Activated T-cell treated with anti-CD3 and anti-CD28 coated beads, Interleukin-2, amount 50 U/mL, for 72 hours (primary cell): ENCODE data around the gene CERT1. TPM values are rescaled to one million over a fixed set of nuclear protein-coding genes. Genes with fewer than 3 reads are reported as not detected.
A peak's percentile ranks its signal among the peaks of the same experiment; 100 is the strongest.

Experiments
- ATAC-seq, 2 donors: fragments of 150-1000 bp; cut with Tn5 transposase; replicated peaks in 1 of 2; 2 replicates each; pipeline ENCODE4 v1.10.0; 2021; ENCODE audit warnings: moderate library complexity in 2 of 2, mild to moderate bottlenecking in 1 of 2
- DNase-seq, 2 donors: peaks; one replicate each; pipeline ENCODE4 v3.0.0; 2021 to 2022; ENCODE audit warnings: mixed read lengths in 1 of 2
- H3K27ac Mint-ChIP-seq: one replicate; pipeline ENCODE4 v1.8.0; 2022; ENCODE audit warnings: mild to moderate bottlenecking, moderate library complexity, mixed read lengths
- H3K27me3 Mint-ChIP-seq: one replicate; pipeline ENCODE4 v1.8.0; 2022; ENCODE audit warnings: low read depth, mixed read lengths
- H3K36me3 Mint-ChIP-seq, 2 donors: one replicate each; pipeline ENCODE4 v1.8.0; 2022; ENCODE audit warnings: mixed read lengths in 2 of 2, mild to moderate bottlenecking in 1 of 2; ENCODE audit not compliant: insufficient read depth in 2 of 2
- H3K4me1 Mint-ChIP-seq: one replicate; pipeline ENCODE4 v1.8.0; 2022; ENCODE audit warnings: low read depth, mixed read lengths
- H3K4me3 Mint-ChIP-seq, 2 donors: one replicate each; pipeline ENCODE4 v1.8.0; 2022; ENCODE audit warnings: mild to moderate bottlenecking in 2 of 2, mixed read lengths in 2 of 2, moderate library complexity in 2 of 2
- H3K9me3 Mint-ChIP-seq, 2 donors: one replicate each; pipeline ENCODE4 v1.8.0; 2022; ENCODE audit warnings: mixed read lengths in 2 of 2
- total RNA-seq, 2 donors: library from RNA; stranded (reverse); gene quantifications; one replicate each; pipeline ENCODE4 v1.2.3, GENCODE V29; 2022

The CERT1 gene
- total RNA-seq, 2 donors from 2014 or later, result 31.9 to 34.9 TPM

DNA sequence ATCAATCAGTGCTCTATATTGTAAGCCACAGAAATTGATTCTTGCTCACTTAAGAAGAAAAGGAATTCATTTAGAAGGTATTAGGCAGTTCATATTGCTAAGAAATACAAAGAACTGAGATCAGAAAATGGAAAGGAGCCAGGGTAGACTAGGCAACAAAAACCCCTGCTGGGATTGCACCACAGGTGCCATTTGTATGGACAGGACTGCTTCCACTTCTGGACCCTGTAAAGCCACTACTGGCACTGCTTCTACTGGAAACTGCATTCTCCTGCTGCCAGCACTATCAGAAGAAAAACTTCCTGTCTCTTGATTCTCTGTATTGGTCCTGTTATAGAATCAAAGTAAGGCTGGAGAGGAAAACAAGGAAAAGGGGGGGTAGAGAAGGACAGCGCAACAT is 45.9 kb downstream of the CERT1 start:
- Mint-ChIP-seq H3K36me3 (peaks cover 10 to 20% of the 10 kb centered on the region in 2 donors), H3K9me3 (peaks cover 9 to 10% of the 10 kb centered on the region in 2 donors), H3K27ac (no peak overlapping the region), H3K27me3 (no peaks in the 10 kb centered on the region), H3K4me3 (no peak overlapping the region), H3K4me1 (peaks cover 37% of the 10 kb centered on the region)
- DNase-seq (no peak), ATAC-seq (no peak)

DNA sequence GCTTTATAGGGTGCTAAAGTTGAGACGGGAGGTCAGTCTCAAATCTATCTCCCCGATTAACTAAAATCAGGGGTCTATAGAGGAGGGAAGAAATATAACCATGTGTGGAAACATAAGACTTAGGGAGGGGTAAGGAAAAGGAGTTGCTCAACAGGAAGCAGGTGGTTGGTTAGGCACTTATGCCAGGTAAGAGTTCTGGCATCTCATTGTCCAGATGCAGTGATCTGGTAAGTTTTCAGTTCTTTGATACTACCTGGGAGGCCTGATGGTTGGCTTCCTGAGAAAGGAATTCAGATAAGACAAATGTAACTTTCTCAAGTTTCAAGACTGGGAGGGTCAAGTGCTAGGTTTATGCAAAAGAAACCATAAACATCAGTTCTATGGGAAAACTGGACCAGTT is 47.7 kb downstream of the CERT1 start:
- peaks cover 37% of the 10 kb centered on the region for H3K4me1 Mint-ChIP-seq
- H3K9me3 Mint-ChIP-seq, result peaks cover 2 to 5% of the 10 kb centered on the region in 2 donors
- no peak overlapping the region for H3K4me3 Mint-ChIP-seq
- H3K36me3 Mint-ChIP-seq, result peaks cover 2 to 6% of the 10 kb centered on the region in 2 donors
- H3K27ac Mint-ChIP-seq, result no peak overlapping the region
- ATAC-seq, result no peak
- H3K27me3 Mint-ChIP-seq, result no peaks in the 10 kb centered on the region
- DNase-seq, result no peak

GRCh38 chr5:75461679-75462078 is 49.8 kb downstream of the CERT1 start:
- H3K36me3 Mint-ChIP-seq, result peaks cover 3 to 7% of the 10 kb centered on the region in 2 donors
- H3K27ac Mint-ChIP-seq, result no peak overlapping the region
- H3K4me1 Mint-ChIP-seq, result peaks cover 34% of the 10 kb centered on the region
- no peaks in the 10 kb centered on the region for H3K27me3 Mint-ChIP-seq
- no peak overlapping the region for H3K4me3 Mint-ChIP-seq
- ATAC-seq (peak; percentile 65 to 86), DNase-seq (no peak)
- peaks cover 0 to 3% of the 10 kb centered on the region in 2 donors for H3K9me3 Mint-ChIP-seq

DNA sequence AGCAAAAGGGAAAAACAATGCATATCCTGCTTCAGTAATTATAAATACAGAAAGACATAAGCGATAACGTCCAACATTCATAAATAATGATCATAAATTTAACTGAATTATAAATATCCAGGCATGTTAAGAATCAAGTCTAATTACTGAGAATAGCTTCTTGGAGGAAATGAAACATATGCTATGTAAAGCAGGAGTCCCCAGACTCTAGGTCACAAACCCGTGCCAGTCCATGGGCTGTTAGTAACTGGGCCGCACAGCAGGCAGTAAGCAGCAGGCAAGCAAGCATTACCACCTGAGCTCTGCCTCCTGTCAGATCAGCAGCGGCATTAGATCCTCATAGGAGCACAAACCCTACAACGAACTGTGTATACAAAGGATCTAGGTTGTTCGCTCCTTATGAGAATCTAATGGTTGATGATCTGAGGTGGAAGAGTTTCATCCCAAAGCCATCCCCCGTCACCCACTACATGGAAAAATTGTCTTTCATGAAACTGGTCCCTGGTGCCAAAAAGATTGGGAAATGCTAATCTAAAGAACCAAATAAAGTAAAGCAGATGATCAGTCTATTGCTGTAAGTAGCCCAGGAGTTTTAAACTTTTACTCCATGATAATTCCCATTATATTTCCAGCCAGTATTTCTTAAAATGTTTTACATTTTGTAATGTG is 50.4 kb downstream of the CERT1 start:
- Mint-ChIP-seq H3K27me3 (no peaks in the 10 kb centered on the region), H3K4me1 (peaks cover 28% of the 10 kb centered on the region), H3K4me3 (no peak overlapping the region), H3K9me3 (peaks cover 0 to 3% of the 10 kb centered on the region in 2 donors), H3K27ac (peak overlapping the region; percentile 84), H3K36me3 (peaks cover 3 to 7% of the 10 kb centered on the region in 2 donors)
- no peak for DNase-seq
- ATAC-seq, result no peak

GRCh38 chr5:75460532-75460931 is 50.9 kb downstream of the CERT1 start:
- Mint-ChIP-seq H3K36me3 (peaks cover 3 to 7% of the 10 kb centered on the region in 2 donors), H3K4me3 (no peak overlapping the region)

DNA sequence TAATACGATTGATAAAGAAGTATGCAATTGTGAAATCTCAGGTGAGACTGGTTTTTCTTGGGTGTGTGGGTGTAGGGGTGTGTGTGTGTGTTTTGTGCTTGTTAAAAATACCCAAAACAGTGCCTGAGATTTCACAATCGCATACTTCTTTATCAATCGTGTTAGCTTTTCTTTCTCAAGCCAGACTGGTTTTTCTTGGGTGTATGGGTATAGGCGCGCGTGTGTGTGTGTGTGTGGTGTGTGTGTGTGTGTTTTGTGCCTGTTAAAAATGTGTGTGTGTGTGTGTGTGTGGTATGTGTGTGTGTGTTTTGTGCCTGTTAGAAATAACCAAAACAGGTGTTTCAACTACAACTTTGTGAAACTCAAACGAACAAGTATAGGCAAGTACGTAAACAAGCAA is 53.7 kb downstream of the CERT1 start:
- ATAC-seq, result no peak
- no peak overlapping the region for H3K27ac Mint-ChIP-seq
- no peak for DNase-seq
- H3K4me1 Mint-ChIP-seq, result peaks cover 15% of the 10 kb centered on the region
- no peaks in the 10 kb centered on the region for H3K27me3 Mint-ChIP-seq
- peaks cover 0 to 3% of the 10 kb centered on the region in 2 donors for H3K9me3 Mint-ChIP-seq
- peaks cover 3 to 8% of the 10 kb centered on the region in 2 donors for H3K36me3 Mint-ChIP-seq
- H3K4me3 Mint-ChIP-seq, result no peak overlapping the region

More at GRCh38 chr5:75460532-75460931, 50.9 kb downstream of the CERT1 start:
- Mint-ChIP-seq H3K27me3 (no peaks in the 10 kb centered on the region), H3K9me3 (peaks cover 0 to 3% of the 10 kb centered on the region in 2 donors), H3K4me1 (peaks cover 24% of the 10 kb centered on the region), H3K27ac (peak overlapping the region; percentile 84)
- ATAC-seq (no peak), DNase-seq (no peak)

DNA sequence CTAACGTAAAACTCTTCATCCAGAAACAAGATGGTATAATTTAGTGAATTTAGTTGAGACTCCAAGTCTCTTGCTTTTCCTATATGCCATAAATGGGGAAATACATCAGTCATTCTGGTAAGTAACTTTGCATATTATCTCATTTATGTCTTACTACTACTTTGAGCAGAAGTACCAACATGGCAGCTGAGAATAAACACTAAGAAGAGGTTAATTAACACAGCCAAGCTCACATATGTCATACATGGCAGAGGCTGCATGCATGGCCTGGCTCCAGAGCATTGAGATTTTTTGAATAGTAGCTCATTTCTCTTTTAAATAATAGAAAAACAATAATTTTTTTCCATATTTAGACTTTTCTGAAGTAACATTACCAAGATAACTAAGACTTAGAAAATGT is 54.3 kb downstream of the CERT1 start:
- H3K27ac Mint-ChIP-seq, result no peak overlapping the region
- peaks cover 11% of the 10 kb centered on the region for H3K4me1 Mint-ChIP-seq
- DNase-seq (no peak), ATAC-seq (no peak)
- H3K9me3 Mint-ChIP-seq, result no peaks in the 10 kb centered on the region
- H3K36me3 Mint-ChIP-seq, result peaks cover 3 to 6% of the 10 kb centered on the region in 2 donors
- no peaks in the 10 kb centered on the region for H3K27me3 Mint-ChIP-seq
- no peak overlapping the region for H3K4me3 Mint-ChIP-seq

GRCh38 chr5:75450069-75450468 is 61.4 kb downstream of the CERT1 start:
- DNase-seq, result no peak
- peaks cover 3 to 28% of the 10 kb centered on the region in 2 donors for H3K36me3 Mint-ChIP-seq
- no peak overlapping the region for H3K27ac Mint-ChIP-seq
- H3K4me3 Mint-ChIP-seq, result no peak overlapping the region
- no peaks in the 10 kb centered on the region for H3K27me3 Mint-ChIP-seq
- H3K4me1 Mint-ChIP-seq, result no peaks in the 10 kb centered on the region
- H3K9me3 Mint-ChIP-seq, result peaks cover 2 to 8% of the 10 kb centered on the region in 2 donors
- no peak for ATAC-seq

DNA sequence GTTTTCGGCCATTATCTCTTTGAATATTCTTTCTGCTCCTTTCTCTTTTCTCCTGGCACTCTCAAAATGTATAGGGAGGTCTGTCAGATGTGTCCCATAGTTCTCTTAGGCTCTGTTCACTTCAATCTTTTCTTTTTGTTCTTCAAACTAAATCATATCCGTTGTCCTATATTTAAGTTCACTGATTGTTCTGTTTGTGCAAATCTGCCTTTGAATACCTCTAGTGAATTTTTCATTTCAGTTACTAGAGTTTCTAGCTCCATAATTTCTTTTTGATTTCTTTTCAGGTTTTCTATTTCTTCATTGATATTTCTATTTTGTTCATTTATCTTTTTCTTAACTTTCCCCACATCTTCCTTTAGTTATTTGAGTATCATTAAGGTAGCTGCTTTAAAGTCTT is 65.4 kb downstream of the CERT1 start:
- Mint-ChIP-seq H3K9me3 (peaks cover 4 to 10% of the 10 kb centered on the region in 2 donors), H3K27me3 (no peaks in the 10 kb centered on the region), H3K4me1 (peaks cover 4% of the 10 kb centered on the region), H3K27ac (no peak overlapping the region), H3K4me3 (no peak overlapping the region), H3K36me3 (peaks cover 5 to 36% of the 10 kb centered on the region in 2 donors)
- ATAC-seq, result no peak
- DNase-seq, result no peak

DNA sequence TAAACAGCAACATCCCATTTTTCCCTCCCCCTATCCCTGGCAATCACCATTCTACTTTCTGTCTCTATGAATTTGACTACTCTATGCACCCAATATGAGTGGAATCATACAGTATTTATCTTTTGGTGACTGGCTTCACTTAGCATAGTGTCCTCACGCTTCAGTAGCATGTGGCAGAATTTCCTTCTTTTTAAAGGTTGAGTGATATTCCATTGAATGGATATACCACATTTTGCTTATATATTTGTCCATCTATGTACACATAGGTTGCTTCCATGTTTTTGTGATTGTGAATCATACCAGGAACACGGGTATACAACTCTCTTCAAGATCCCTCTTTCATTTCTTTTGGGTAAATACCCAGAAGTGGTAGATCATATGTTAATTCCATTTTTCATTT is 69.9 kb downstream of the CERT1 start:
- H3K27me3 Mint-ChIP-seq, result no peaks in the 10 kb centered on the region
- ATAC-seq, result no peak
- H3K4me1 Mint-ChIP-seq, result peaks cover 4% of the 10 kb centered on the region

DNA sequence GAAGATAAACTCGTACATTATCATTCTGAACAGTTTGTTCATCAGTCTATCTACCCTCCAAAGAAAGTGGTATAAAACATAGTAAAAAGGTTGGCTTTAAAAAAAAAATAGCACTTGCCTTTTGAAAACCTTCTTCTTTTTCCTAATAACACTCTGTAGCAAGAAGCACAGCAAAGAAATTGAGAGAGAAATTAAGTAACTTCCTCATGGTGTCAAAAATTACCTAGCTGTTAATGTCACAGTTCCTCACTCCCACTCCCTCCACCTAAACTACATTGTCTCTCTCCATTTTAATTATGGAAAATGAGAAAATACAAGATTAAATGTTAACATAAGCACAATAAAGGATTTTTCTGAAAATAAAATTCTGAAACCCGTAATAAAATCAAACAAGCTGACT is 72.2 kb downstream of the CERT1 start:
- H3K4me1 Mint-ChIP-seq, result peaks cover 12% of the 10 kb centered on the region

More for the DNA sequence above, 69.9 kb downstream of the CERT1 start:
- Mint-ChIP-seq H3K36me3 (peaks cover 5 to 25% of the 10 kb centered on the region in 2 donors), H3K4me3 (no peak overlapping the region), H3K9me3 (peaks cover 4 to 8% of the 10 kb centered on the region in 2 donors), H3K27ac (no peak overlapping the region)
- no peak for DNase-seq

DNA sequence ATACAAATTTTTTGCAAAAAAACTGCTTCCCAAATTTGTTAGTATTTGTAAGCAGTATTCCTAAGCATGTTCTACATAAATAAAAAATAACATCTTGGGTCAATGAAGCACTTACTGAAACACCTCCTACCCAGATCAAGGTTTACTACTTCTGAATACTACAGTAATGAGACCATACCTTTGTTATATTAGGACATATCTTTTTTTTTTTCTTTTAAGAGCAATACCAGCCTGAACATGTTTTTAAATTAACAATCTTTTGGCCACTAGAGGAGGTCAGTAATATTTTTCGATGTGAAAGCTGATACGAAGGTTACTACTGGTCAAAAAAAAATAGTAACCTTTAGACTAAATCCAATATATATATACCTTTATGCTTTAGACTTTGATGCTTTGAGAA is 72.7 kb downstream of the CERT1 start:
- Mint-ChIP-seq H3K27ac (no peak overlapping the region), H3K9me3 (peaks cover 2% of the 10 kb centered on the region in 2 donors), H3K27me3 (no peaks in the 10 kb centered on the region), H3K4me3 (no peak overlapping the region), H3K4me1 (peaks cover 12% of the 10 kb centered on the region), H3K36me3 (peaks cover 2 to 10% of the 10 kb centered on the region in 2 donors)
- no peak for DNase-seq
- no peak for ATAC-seq

More for the DNA sequence above, 72.2 kb downstream of the CERT1 start:
- DNase-seq, result no peak
- Mint-ChIP-seq H3K9me3 (peaks cover 2% of the 10 kb centered on the region in 2 donors), H3K27ac (no peak overlapping the region), H3K4me3 (no peak overlapping the region), H3K27me3 (no peaks in the 10 kb centered on the region), H3K36me3 (peaks cover 2 to 14% of the 10 kb centered on the region in 2 donors)
- ATAC-seq, result no peak

DNA sequence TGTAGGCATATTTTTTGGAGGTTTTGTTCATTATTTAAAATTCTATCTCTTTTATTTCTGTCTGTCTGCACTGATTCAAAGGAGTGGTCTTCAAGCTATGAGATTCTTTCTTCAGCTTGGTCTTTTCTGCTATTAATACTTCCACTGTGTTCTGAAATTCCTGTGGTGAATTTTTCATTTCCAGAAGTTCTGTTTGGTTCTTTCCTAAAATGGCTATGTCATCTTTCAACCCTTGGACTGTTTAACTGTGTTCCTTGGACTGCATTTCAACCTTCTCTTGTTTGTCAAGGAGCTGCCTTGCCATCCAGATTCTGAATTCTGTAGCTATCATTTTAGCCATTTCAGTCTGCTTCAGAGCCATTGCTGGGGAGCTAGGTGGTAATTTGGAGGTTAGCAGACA is 76.3 kb downstream of the CERT1 start:
- Mint-ChIP-seq H3K4me1 (peaks cover 8% of the 10 kb centered on the region), H3K27me3 (no peaks in the 10 kb centered on the region), H3K4me3 (no peak overlapping the region), H3K9me3 (no peaks in the 10 kb centered on the region), H3K27ac (no peak overlapping the region), H3K36me3 (no peaks in the 10 kb centered on the region)
- no peak for DNase-seq
- no peak for ATAC-seq
